Suprapubic skin (tissue), 3 donors: ENCODE data around the gene USP15.

Experiments used
- CTCF ChIP-seq, 2 donors: fragments of 200-600 bp in 1 of 2; fragments of 450-650 bp in 1 of 2; sonication (generic) in 1 of 2; IDR thresholded peaks; one replicate each; pipeline ENCODE4 v1.5.1; 2016 to 2019; ENCODE audit warnings: antibody characterized with exemption in 2 of 2, mild to moderate bottlenecking in 1 of 2, moderate library complexity in 1 of 2
- EP300 ChIP-seq: sonication (generic); formaldehyde crosslinking; IDR thresholded peaks from one replicate; pipeline ENCODE4 v1.6.1; 2017; ENCODE audit warnings: antibody characterized with exemption
- POLR2A ChIP-seq, 2 donors: fragments of 450-650 bp; IDR thresholded peaks; one replicate each; pipeline ENCODE4 v1.6.1; 2017; ENCODE audit warnings: antibody characterized with exemption in 2 of 2, mild to moderate bottlenecking in 2 of 2, moderate library complexity in 2 of 2

GRCh38 chr12:62407587-62407986, 147.4 kb downstream of the USP15 start:
- no peak for TF ChIP-seq POLR2A (IDR thresholded peaks at IDR 0.05)
- TF ChIP-seq CTCF (IDR thresholded peaks at IDR 0.05): no peak
- no peak for TF ChIP-seq EP300
